Measurements from ENCODE around the gene JMY.

JMY gene

DNA sequence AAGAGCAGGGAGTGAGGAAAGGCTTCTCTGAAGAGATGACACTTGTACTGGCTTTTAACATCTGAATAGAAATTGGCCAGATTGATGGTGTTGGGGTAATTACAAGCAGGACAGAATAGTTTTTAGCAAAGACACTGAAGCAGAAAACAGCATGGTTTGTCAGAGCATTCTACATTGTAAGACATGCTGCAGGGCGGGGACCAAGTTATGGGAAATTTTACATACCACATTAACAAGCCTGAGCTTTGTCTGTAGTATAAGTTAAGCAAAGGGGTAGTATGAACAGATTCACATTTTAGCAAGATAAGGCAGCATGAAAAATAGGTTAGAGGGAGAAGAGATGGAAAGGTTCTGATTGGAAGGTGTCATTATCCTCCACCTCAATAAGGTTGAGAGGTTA is 66.5 kb downstream of the JMY start:
- no peak for DNase-seq (ENCODE audit: low read depth)
- TF ChIP-seq, protein P1, sequence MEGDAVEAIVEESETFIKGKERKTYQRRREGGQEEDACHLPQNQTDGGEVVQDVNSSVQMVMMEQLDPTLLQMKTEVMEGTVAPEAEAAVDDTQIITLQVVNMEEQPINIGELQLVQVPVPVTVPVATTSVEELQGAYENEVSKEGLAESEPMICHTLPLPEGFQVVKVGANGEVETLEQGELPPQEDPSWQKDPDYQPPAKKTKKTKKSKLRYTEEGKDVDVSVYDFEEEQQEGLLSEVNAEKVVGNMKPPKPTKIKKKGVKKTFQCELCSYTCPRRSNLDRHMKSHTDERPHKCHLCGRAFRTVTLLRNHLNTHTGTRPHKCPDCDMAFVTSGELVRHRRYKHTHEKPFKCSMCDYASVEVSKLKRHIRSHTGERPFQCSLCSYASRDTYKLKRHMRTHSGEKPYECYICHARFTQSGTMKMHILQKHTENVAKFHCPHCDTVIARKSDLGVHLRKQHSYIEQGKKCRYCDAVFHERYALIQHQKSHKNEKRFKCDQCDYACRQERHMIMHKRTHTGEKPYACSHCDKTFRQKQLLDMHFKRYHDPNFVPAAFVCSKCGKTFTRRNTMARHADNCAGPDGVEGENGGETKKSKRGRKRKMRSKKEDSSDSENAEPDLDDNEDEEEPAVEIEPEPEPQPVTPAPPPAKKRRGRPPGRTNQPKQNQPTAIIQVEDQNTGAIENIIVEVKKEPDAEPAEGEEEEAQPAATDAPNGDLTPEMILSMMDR (IDR thresholded peaks at IDR 0.05; ENCODE audit: insufficient read depth, low read depth, low read length, missing control alignments) = no peak
- no peak overlapping the region for H3K4me3 ChIP-seq (ENCODE audit: low read depth, low read length)

DNA sequence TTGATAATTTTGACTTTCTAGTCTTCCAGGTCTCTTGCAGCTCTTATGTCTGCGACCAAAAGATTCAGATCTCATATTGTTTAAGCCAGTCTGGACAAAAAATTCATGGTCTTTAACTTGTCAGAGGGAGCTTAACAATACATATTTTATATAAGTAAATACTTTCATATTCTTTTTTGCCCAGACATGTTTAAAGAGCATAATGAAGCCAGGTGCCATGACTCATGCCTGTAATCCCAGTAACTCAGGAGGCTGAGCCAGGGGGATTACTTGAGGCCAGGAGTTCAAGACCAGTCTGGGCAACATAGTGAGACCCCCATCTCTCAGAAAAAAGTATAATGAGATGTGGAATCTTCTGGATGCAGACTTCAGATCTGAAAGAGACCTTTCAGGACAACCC is 69.8 kb downstream of the JMY start:
- TF ChIP-seq, protein P1 (IDR thresholded peaks at IDR 0.05; ENCODE audit: insufficient read depth, low read depth, low read length, missing control alignments) = no peak
- no peak for DNase-seq (ENCODE audit: low read depth)
- no peak overlapping the region for H3K4me3 ChIP-seq (ENCODE audit: low read depth, low read length)

DNA sequence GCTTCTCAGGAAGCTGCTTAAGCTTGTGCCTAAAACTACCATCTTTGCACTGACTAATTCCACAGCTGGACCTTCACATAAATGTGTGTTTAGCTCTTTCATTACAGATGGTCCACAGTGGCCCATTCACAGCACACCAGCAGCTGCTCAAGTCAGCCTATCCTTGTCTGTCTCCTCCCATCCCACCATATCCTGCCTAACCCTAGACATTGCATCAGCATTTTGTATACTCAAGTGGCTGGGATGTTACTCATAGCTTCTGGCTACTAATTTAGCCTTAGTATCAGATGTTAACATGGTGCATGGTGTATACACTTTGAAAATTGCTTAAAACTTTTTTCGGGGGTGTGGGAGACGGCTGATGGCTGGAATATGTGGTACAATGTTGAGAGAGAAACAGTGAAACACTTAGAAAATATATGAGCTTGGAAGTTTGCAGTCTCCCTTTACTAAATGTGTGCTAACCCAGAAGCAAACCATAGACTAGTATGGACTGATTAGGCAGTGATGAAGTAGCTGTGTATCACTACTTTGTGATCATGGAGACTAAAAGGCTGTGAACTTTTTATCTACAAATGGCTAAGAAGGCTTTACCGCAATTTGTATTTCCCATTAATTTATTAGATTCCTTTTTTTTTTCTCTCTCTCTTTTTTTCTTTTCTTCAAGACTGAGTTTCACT is 83.1 kb downstream of the JMY start:
- no peak for DNase-seq (ENCODE audit: low read depth)
- no peak overlapping the region for H3K4me3 ChIP-seq (ENCODE audit: low read depth, low read length)
- TF ChIP-seq, protein P1 (IDR thresholded peaks at IDR 0.05; ENCODE audit: insufficient read depth, low read depth, low read length, missing control alignments) = no peak

DNA sequence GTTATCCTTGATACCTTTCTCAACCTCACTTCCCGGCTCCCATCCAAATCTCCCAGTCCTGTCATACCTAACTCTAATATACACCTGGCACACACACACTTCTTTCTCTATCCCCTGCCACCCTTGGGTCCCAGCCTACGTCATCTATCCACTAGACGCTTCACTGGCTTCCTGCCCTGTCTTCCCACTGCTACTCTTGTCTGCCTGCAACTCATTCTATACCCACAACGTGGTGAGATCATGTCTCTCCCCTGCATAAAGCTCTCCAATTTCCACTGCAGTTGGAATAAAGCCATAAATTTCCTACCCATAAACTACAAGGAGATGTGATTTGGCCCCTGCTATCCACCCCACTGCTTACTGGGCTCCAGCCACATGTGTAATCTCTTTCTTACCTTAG is 93.5 kb downstream of the JMY start:
- TF ChIP-seq, protein P1 (IDR thresholded peaks at IDR 0.05; ENCODE audit: insufficient read depth, low read depth, low read length, missing control alignments) = no peak
- no peak for DNase-seq (ENCODE audit: low read depth)
- H3K4me3 ChIP-seq (ENCODE audit: low read depth, low read length) = no peak overlapping the region

DNA sequence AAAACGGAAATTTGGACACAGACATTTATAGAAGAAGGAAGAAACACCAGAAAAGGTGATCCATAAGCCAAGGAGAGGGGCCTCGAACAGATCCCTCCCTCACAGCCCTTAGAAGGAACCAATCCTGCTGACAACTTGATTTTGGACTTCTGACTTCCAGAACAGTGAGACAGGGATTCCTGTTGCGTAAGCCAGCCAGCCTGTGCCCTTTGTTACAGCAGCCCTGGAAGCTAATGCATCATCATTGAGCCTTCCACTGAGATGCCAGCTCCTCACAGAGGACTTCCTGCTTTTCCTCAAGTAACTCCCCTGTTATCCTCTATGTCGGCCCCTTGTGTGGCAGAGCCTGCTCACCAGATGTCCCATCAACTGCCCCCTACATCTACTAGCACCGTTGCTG is 94.1 kb downstream of the JMY start:
- no peak for DNase-seq (ENCODE audit: low read depth)
- H3K4me3 ChIP-seq (ENCODE audit: low read depth, low read length) = no peak overlapping the region
- TF ChIP-seq, protein P1 (IDR thresholded peaks at IDR 0.05; ENCODE audit: insufficient read depth, low read depth, low read length, missing control alignments) = no peak

DNA sequence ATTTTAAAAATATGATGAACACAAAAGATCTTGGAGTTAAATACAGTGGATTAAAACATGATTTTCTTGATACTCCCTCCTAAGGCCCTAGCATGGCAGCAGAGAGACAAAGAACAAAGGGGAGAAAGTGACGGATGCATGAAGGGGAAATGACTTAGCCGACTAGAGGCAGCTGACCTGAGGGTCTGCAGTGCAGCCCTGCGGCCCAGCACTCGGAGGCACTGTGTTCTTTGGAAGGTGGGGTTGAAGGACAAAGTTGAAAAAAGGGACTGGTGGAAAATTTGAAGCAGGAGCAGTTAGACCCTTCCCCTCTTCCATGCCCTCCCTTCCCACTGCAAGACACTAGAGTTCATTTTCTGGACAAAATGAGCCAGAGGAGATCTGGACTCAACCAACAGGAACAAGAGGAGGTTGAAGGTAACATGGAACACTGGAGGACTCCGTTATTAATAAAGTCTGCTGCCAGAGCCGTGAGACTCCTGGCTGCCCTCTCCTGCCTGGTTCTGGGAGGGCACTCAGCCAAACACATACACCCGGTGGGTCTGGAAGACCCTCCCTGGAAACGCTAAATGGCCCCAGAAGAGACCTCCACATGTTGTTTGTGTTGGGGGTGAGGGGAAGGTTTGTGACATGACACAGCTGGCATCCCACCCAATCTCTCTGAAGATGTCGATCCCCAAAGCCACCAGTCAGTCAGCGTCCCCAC is 98.1 kb downstream of the JMY start:
- TF ChIP-seq, protein P1 (IDR thresholded peaks at IDR 0.05; ENCODE audit: insufficient read depth, low read depth, low read length, missing control alignments) = no peak
- H3K4me3 ChIP-seq (ENCODE audit: low read depth, low read length) = no peak overlapping the region
- DNase-seq (ENCODE audit: low read depth) = no peak

Data from GM12865 (cell line).